Measurements from ENCODE around the gene TPST1.

GRCh38 chr7:66269978-66270377, 64.8 kb downstream of the TPST1 start:
- TF ChIP-seq, protein P1, sequence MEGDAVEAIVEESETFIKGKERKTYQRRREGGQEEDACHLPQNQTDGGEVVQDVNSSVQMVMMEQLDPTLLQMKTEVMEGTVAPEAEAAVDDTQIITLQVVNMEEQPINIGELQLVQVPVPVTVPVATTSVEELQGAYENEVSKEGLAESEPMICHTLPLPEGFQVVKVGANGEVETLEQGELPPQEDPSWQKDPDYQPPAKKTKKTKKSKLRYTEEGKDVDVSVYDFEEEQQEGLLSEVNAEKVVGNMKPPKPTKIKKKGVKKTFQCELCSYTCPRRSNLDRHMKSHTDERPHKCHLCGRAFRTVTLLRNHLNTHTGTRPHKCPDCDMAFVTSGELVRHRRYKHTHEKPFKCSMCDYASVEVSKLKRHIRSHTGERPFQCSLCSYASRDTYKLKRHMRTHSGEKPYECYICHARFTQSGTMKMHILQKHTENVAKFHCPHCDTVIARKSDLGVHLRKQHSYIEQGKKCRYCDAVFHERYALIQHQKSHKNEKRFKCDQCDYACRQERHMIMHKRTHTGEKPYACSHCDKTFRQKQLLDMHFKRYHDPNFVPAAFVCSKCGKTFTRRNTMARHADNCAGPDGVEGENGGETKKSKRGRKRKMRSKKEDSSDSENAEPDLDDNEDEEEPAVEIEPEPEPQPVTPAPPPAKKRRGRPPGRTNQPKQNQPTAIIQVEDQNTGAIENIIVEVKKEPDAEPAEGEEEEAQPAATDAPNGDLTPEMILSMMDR (IDR thresholded peaks at IDR 0.05) = no peak
- no peak for TF ChIP-seq POLR2A (IDR thresholded peaks at IDR 0.05)

All from thyroid gland (tissue), 4 donors.